HS-27A (cell line): ENCODE data around the gene FAM118B.

Experiments
- DNase-seq: peaks from one replicate; pipeline ENCODE4 v3.0.0-alpha.2; 2012; ENCODE audit warnings: low read depth, missing footprints

The FAM118B gene

GRCh38 chr11:126311401-126312291, 100.1 kb downstream of the FAM118B start:
- no peak for DNase-seq
